GM19468 (cell line): ENCODE results near the gene AMIGO1.

Source experiments
- ATAC-seq: cut with Tn5 transposase; IDR thresholded peaks from one replicate; pipeline ENCODE4 v1.9.1; 2021; ENCODE audit warnings: mild to moderate bottlenecking, moderate library complexity, moderate number of reproducible peaks; ENCODE audit not compliant: unreplicated experiment; ENCODE audit errors: extremely low read depth

Gene AMIGO1

GRCh38 chr1:109508001-109508872 is 1.3 kb downstream of the AMIGO1 start:
- no peak for ATAC-seq

GRCh38 chr1:109504974-109505373 is 4.6 kb downstream of the AMIGO1 start:
- no peak for ATAC-seq

- no peak for ATAC-seq
Observed at GRCh38 chr1:109503935-109504334, 5.6 kb downstream of the AMIGO1 start.

- ATAC-seq = no peak
Observed at GRCh38 chr1:109502364-109502851, 7.1 kb downstream of the AMIGO1 start.

GRCh38 chr1:109501644-109502363 is 7.7 kb downstream of the AMIGO1 start:
- no peak for ATAC-seq

- no peak for ATAC-seq
Observed at GRCh38 chr1:109500941-109501381, 8.6 kb downstream of the AMIGO1 start.

GRCh38 chr1:109499661-109500536 is 9.6 kb downstream of the AMIGO1 start:
- no peak for ATAC-seq

- ATAC-seq = no peak
Observed at GRCh38 chr1:109499081-109499480, 10.4 kb downstream of the AMIGO1 start.

GRCh38 chr1:109498161-109498801 is 11.2 kb downstream of the AMIGO1 start:
- ATAC-seq = no peak

- ATAC-seq = no peak
Observed at GRCh38 chr1:109497449-109498160, 11.9 kb downstream of the AMIGO1 start.

GRCh38 chr1:109495738-109496137 is 13.8 kb downstream of the AMIGO1 start:
- ATAC-seq = no peak

- ATAC-seq = peak; percentile 78
Observed at GRCh38 chr1:109493805-109494539, 15.6 kb downstream of the AMIGO1 start, which contains the start of gene CYB561D1. Gene CYB561D1, plus strand, starts transcription at chr1:109494094. Its CDS starts 46 bp downstream, at chr1:109494140.

GRCh38 chr1:109493227-109493626 is 16.3 kb downstream of the AMIGO1 start:
- ATAC-seq = no peak

GRCh38 chr1:109492779-109493178 is 16.7 kb downstream of the AMIGO1 start:
- no peak for ATAC-seq

GRCh38 chr1:109491372-109491771 is 18.2 kb downstream of the AMIGO1 start:
- ATAC-seq = no peak

- ATAC-seq = no peak
Observed at GRCh38 chr1:109490934-109491302, 18.6 kb downstream of the AMIGO1 start.

- ATAC-seq = no peak
Observed at GRCh38 chr1:109490029-109490933, 19.2 kb downstream of the AMIGO1 start.
